Myocyte (in vitro differentiated cells): Measurements from ENCODE around the gene ARFIP1. TPM values are rescaled to one million over a fixed set of nuclear protein-coding genes. Genes with fewer than 3 reads are reported as not detected.

Experiments used
- DNase-seq: peaks from one replicate; pipeline ENCODE4 v3.0.0-alpha.2; 2012; ENCODE audit warnings: low read depth
- total RNA-seq: library from RNA; depleted of rRNA; stranded (reverse); fragments of >200 nt; gene quantifications from 2 replicates; pipeline ENCODE4 v1.2.3, GENCODE V29; 2014

ARFIP1 gene
- total RNA-seq, 1 donor from 2014 or later = 26.7 TPM

- no peak for DNase-seq
Observed at GRCh38 chr4:152960082-152960481, 180.3 kb downstream of the ARFIP1 start.

- DNase-seq = no peak
Observed at GRCh38 chr4:152961014-152961772, 181.4 kb downstream of the ARFIP1 start.

GRCh38 chr4:152961773-152962115, 182.0 kb downstream of the ARFIP1 start:
- DNase-seq = no peak

Other genes starting within 250 kb of the ARFIP1 start
- gene FBXW7, start 243.9 kb upstream of the ARFIP1 start, total RNA-seq = 33.9 and 39.2 TPM in 2 replicates
- 0.10 and 0.24 TPM in 2 replicates for gene TMEM154, start 100.0 kb upstream of the ARFIP1 start, total RNA-seq
- 0.62 and 3.0 TPM in 2 replicates for gene TIGD4, start 224 bp upstream of the ARFIP1 start, total RNA-seq
- 0.72 and 0.73 TPM in 2 replicates for gene FHDC1, start 156.4 kb downstream of the ARFIP1 start, total RNA-seq